H1 (cell line): ENCODE data around the gene PJA1.

Source experiments
- TF ChIP-seq, protein P1 (sequence below), 3 experiments: IDR thresholded peaks; 1 replicate in 2 of 3; 2 replicates in 1 of 3; pipeline versions ENCODE4 v1.5.1 to v1.6.1; 2011; ENCODE audit warnings: low read length in 3 of 3, mild to moderate bottlenecking in 3 of 3, inconsistent platforms in 2 of 3, low read depth in 1 of 3, moderate library complexity in 1 of 3; ENCODE audit not compliant: insufficient read depth in 1 of 3; ENCODE audit errors: control extremely low read depth in 1 of 3
- TF ChIP-seq, protein P2 (sequence below): IDR thresholded peaks from 2 replicates; pipeline ENCODE4 v1.6.1; 2011; ENCODE audit warnings: low read depth, mild to moderate bottlenecking, low read length; ENCODE audit not compliant: insufficient read depth

DNA sequence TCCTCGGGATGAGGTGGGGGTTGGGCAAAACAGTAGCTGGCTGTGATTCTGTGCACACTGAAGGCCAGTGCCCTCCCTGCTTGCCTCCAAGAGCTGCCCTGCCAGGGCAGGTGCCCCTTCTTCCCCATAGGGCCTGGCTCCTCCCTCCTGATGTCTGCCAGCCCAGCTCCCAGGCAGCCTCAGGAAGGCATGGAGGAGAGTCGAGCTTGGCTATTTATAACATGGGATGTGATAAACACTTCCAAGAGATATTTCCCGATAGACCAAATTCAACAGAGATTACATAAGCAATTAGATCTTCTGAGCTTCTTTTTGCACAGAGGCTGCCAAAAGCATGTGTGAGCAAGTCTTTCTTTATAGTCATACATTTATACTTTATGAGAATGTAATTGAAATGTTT is 45.3 kb upstream of the PJA1 start:
- TF ChIP-seq, protein P1, sequence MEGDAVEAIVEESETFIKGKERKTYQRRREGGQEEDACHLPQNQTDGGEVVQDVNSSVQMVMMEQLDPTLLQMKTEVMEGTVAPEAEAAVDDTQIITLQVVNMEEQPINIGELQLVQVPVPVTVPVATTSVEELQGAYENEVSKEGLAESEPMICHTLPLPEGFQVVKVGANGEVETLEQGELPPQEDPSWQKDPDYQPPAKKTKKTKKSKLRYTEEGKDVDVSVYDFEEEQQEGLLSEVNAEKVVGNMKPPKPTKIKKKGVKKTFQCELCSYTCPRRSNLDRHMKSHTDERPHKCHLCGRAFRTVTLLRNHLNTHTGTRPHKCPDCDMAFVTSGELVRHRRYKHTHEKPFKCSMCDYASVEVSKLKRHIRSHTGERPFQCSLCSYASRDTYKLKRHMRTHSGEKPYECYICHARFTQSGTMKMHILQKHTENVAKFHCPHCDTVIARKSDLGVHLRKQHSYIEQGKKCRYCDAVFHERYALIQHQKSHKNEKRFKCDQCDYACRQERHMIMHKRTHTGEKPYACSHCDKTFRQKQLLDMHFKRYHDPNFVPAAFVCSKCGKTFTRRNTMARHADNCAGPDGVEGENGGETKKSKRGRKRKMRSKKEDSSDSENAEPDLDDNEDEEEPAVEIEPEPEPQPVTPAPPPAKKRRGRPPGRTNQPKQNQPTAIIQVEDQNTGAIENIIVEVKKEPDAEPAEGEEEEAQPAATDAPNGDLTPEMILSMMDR (IDR thresholded peaks at IDR 0.05; ENCODE audit: control extremely low read depth in 1 of 3, insufficient read depth in 1 of 3, low read depth in 1 of 3, low read length in 3 of 3): no peak
- TF ChIP-seq, protein P2, sequence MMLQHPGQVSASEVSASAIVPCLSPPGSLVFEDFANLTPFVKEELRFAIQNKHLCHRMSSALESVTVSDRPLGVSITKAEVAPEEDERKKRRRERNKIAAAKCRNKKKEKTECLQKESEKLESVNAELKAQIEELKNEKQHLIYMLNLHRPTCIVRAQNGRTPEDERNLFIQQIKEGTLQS: no peak
